Measurements from ENCODE around the gene BHLHE23.

DNA sequence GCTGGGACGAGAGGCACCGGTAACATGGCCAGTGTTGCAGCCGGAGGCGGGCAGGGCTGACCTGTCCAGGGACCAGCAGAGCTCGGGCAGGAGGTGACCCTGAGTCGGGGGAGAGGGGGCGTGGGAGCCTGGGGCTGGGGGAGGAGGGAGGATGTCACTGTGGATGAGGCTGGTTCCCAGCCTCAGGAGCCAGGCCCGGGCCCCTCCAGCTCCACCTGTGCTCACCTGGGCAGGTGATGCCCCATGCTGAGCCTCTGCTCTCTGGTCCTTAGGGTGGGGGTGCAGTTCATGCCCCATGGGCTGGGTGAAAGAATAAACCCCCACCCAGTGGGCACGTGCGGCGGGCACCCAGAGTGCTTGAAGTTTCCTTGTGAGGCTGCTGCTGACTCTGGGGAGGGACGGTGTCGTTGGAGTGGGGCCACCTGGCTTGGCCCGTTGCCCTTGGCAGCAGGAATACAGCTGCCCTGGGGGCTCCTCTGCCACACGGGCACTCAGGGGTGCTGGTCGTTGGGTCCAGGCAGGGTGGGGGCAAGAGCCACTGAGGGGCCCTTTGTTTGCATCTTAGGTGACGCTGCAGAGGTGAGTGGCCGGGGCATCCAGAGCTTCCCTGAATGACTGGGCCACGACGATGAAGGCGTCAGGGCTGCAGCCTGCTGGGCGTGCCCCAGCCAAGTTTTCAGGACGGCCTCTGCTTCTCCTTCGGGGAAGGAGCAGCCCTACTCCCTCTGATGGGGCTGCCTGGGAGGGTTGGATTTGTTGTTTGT is 24.7 kb upstream of the BHLHE23 start:
- TF ChIP-seq CTCF (IDR thresholded peaks at IDR 0.05) (no peak), TAF1 (IDR thresholded peaks at IDR 0.05; ENCODE audit: borderline replicate concordance, low read depth, low read length) (no peak), YY1 (IDR thresholded peaks at IDR 0.05; ENCODE audit: low read depth) (no peak), RCOR1 (IDR thresholded peaks at IDR 0.05; ENCODE audit: low read length) (no peak), RAD21 (IDR thresholded peaks at IDR 0.05; ENCODE audit: low read length) (no peak), EP300 (IDR thresholded peaks at IDR 0.05; ENCODE audit: borderline replicate concordance in 1 of 2, low read depth in 1 of 2, low read length in 1 of 2) (no peak), EZH2phosphoT487 (IDR thresholded peaks at IDR 0.05; ENCODE audit: borderline replicate concordance, low read depth) (no peak), POLR2AphosphoS5 (IDR thresholded peaks at IDR 0.05; ENCODE audit: low read depth, low read length) (no peak)

Measured in SK-N-SH (cell line).